HepG2 (cell line): Measurements from ENCODE around the gene PTTG1. TPM values are rescaled to one million over a fixed set of nuclear protein-coding genes. Genes with fewer than 3 reads are reported as not detected.

Experiments
- DNMT3B ChIP-seq: conservative IDR thresholded peaks from 2 replicates; pipeline ENCODE4 v1.6.1; 2016; ENCODE audit warnings: missing biosample characterization, control low read depth
- ESRRA ChIP-seq: sonication (generic); formaldehyde crosslinking; IDR thresholded peaks from 2 replicates; pipeline ENCODE4 v1.5.1; 2020; ENCODE audit warnings: mild to moderate bottlenecking, low read depth, missing genetic modification reagents
- FOXP4 ChIP-seq: sonication (generic); formaldehyde crosslinking; IDR thresholded peaks from 2 replicates; pipeline ENCODE4 v1.4.0; 2020; ENCODE audit warnings: missing genetic modification reagents
- GABPA ChIP-seq, 2 experiments: IDR thresholded peaks; 2 replicates each; pipeline ENCODE4 v1.6.1; 2011 to 2016; ENCODE audit warnings: low read depth in 2 of 2, low read length in 1 of 2, missing biosample characterization in 1 of 2, missing genetic modification characterization in 1 of 2
- GATA4 ChIP-seq: sonication (generic); IDR thresholded peaks from 2 replicates; pipeline ENCODE4 v1.6.1; 2016; ENCODE audit warnings: antibody characterized with exemption, low read depth, borderline replicate concordance
- IRF9 ChIP-seq: sonication (generic); formaldehyde crosslinking; IDR thresholded peaks from 2 replicates; pipeline ENCODE4 v1.8.0; 2022; ENCODE audit warnings: missing genetic modification reagents, mild to moderate bottlenecking, borderline replicate concordance
- MAZ ChIP-seq, 2 experiments: sonication (generic) in 1 of 2; formaldehyde crosslinking in 1 of 2; IDR thresholded peaks; 2 replicates each; pipeline versions ENCODE4 v1.5.0 to v1.6.1; 2012 to 2020; ENCODE audit warnings: low read depth in 2 of 2, mild to moderate bottlenecking in 2 of 2, borderline replicate concordance in 1 of 2, improper control_type of control experiment in 1 of 2, low read length in 1 of 2, missing genetic modification reagents in 1 of 2, moderate library complexity in 1 of 2
- MED8 ChIP-seq: sonication (generic); formaldehyde crosslinking; IDR thresholded peaks from 2 replicates; pipeline ENCODE4 v1.8.1; 2023; ENCODE audit warnings: mild to moderate bottlenecking, missing genetic modification reagents; ENCODE audit not compliant: insufficient replicate concordance
- MYNN ChIP-seq: sonication (generic); formaldehyde crosslinking; IDR thresholded peaks from 2 replicates; pipeline ENCODE4 v1.4.0; 2020; ENCODE audit warnings: mild to moderate bottlenecking, low read depth, missing genetic modification reagents
- TBX3 ChIP-seq: fragments of 450-650 bp; IDR thresholded peaks from 2 replicates; pipeline ENCODE4 v1.6.1; 2017; ENCODE audit warnings: antibody characterized with exemption, mild to moderate bottlenecking, inconsistent platforms, borderline replicate concordance
- TOPORS ChIP-seq: sonication (generic); formaldehyde crosslinking; IDR thresholded peaks from 2 replicates; pipeline ENCODE4 v1.8.0; 2023; ENCODE audit warnings: mild to moderate bottlenecking, missing genetic modification reagents
- TRIM22 ChIP-seq: fragments of 450-650 bp; IDR thresholded peaks from 2 replicates; pipeline ENCODE4 v1.6.1; 2017
- ZBTB46 ChIP-seq: sonication (generic); formaldehyde crosslinking; IDR thresholded peaks from 2 replicates; pipeline ENCODE4 v1.4.0; 2020; ENCODE audit warnings: mild to moderate bottlenecking, missing genetic modification reagents, borderline replicate concordance
- ZNF101 ChIP-seq: sonication (generic); formaldehyde crosslinking; IDR thresholded peaks from 2 replicates; pipeline ENCODE4 v1.4.0; 2020; ENCODE audit warnings: mild to moderate bottlenecking, low read depth, missing genetic modification reagents, borderline replicate concordance
- ZNF547 ChIP-seq: sonication (generic); formaldehyde crosslinking; IDR thresholded peaks from 2 replicates; pipeline ENCODE4 v1.5.1; 2020; ENCODE audit warnings: mild to moderate bottlenecking, missing genetic modification reagents
- ZSCAN30 ChIP-seq: sonication (generic); formaldehyde crosslinking; IDR thresholded peaks from 2 replicates; pipeline ENCODE4 v1.5.0; 2020; ENCODE audit warnings: mild to moderate bottlenecking, missing genetic modification reagents
- ZSCAN31 ChIP-seq: sonication (generic); formaldehyde crosslinking; IDR thresholded peaks from 2 replicates; pipeline ENCODE4 v1.5.0; 2020; ENCODE audit warnings: low read depth, mild to moderate bottlenecking, missing genetic modification reagents
- polyA plus RNA-seq, 8 experiments: library from polyadenylated mRNA; depleted of rRNA in 3 of 8; stranded (reverse) in 7 of 8; unstranded in 1 of 8; fragments of >200 nt; fragmentation: Illumina TruSeq in 4 of 8; extraction: Trizol in 4 of 8; gene quantifications; 2 replicates each; pipeline versions ENCODE4 v1.2.1 to v1.2.3, GENCODE V29; 2011 to 2016; ENCODE audit warnings: low read depth in 4 of 8, missing spikeins in 1 of 8, mixed read lengths in 1 of 8; ENCODE audit not compliant: insufficient read depth in 1 of 8
- total RNA-seq, 5 experiments: library from RNA; depleted of rRNA; stranded (reverse); fragments of >200 nt; fragmentation: Illumina TruSeq; extraction: Trizol; gene quantifications; 2 replicates each; pipeline ENCODE4 v1.2.3, GENCODE V29; 2016; ENCODE audit warnings: low read depth in 1 of 5
- TF ChIP-seq, protein P1 (sequence below): sonication (generic); formaldehyde crosslinking; IDR thresholded peaks from 2 replicates; pipeline ENCODE4 v1.5.1; 2020; ENCODE audit warnings: mild to moderate bottlenecking, missing genetic modification reagents

The PTTG1 gene
- total and polyA plus RNA-seq, 2 of the 13 experiments (the other 11 are each of a cell fraction or from before 2014, with no cell fraction given): 102 to 161 TPM

DNA sequence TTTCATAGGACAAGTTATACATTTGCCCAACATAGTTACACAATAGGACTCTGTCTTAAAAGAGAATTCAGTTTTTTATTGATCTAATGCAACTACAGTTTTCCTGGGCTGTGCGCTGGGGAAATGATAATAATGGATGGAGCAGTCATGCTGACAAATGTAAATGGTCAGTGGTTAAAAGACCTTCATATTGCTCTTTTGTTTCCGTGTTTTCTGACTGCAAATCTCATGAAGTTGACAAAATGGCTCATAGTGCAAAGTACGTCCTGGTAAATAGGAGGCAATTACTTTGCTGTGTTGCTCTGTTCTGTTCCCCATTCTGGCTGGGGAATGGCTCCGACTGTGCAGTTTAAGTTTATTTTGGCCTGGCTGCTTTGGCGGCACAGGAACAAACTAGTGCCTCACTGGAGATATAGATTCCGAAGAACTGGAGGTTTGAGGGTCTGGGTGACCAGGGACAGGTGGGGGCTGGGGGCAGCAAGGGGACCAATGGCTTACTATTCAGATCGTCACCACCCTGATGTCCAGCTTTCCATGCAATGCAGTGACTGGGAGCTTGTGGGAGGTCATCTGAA lies 54.3 kb downstream of the PTTG1 start (continued):
- TF ChIP-seq FOXP4 (CRISPR knock-in tag): peak; percentile 96
- TF ChIP-seq ZSCAN30: no peak
- TF ChIP-seq DNMT3B (CRISPR knock-in tag): no peak
- peak; percentile 68; the same call in 1 of the 2 replicates for TF ChIP-seq ZSCAN31 (CRISPR knock-in tag)
- peak; percentile 32; the same call in 1 of the 2 replicates for TF ChIP-seq ZNF547 (CRISPR knock-in tag)
- no peak for TF ChIP-seq GABPA (IDR thresholded peaks at IDR 0.05; ENCODE audit: low read depth, low read length)
- no peak for TF ChIP-seq GABPA (CRISPR knock-in tag; IDR thresholded peaks at IDR 0.05; ENCODE audit: low read depth)
- TF ChIP-seq TRIM22: no peak
- no peak for TF ChIP-seq ZBTB46
- TF ChIP-seq MAZ (IDR thresholded peaks at IDR 0.05; ENCODE audit: borderline replicate concordance, low read depth, low read length): no peak
- TF ChIP-seq MAZ (CRISPR knock-in tag; IDR thresholded peaks at IDR 0.05; ENCODE audit: low read depth): no peak
- no peak for TF ChIP-seq TOPORS (CRISPR knock-in tag)
- peak; percentile 37; the same call in 1 of the 2 replicates for TF ChIP-seq TBX3
- no peak for TF ChIP-seq IRF9 (CRISPR knock-in tag)
- no peak for TF ChIP-seq ZNF101 (CRISPR knock-in tag)
- 0 out of 2 replicates have a peak, but pooled peaks have one; percentile 56 for TF ChIP-seq ESRRA (CRISPR knock-in tag)
- peak; percentile 58 for TF ChIP-seq MED8 (CRISPR knock-in tag)
- TF ChIP-seq MYNN (CRISPR knock-in tag): no peak
- TF ChIP-seq, protein P1, sequence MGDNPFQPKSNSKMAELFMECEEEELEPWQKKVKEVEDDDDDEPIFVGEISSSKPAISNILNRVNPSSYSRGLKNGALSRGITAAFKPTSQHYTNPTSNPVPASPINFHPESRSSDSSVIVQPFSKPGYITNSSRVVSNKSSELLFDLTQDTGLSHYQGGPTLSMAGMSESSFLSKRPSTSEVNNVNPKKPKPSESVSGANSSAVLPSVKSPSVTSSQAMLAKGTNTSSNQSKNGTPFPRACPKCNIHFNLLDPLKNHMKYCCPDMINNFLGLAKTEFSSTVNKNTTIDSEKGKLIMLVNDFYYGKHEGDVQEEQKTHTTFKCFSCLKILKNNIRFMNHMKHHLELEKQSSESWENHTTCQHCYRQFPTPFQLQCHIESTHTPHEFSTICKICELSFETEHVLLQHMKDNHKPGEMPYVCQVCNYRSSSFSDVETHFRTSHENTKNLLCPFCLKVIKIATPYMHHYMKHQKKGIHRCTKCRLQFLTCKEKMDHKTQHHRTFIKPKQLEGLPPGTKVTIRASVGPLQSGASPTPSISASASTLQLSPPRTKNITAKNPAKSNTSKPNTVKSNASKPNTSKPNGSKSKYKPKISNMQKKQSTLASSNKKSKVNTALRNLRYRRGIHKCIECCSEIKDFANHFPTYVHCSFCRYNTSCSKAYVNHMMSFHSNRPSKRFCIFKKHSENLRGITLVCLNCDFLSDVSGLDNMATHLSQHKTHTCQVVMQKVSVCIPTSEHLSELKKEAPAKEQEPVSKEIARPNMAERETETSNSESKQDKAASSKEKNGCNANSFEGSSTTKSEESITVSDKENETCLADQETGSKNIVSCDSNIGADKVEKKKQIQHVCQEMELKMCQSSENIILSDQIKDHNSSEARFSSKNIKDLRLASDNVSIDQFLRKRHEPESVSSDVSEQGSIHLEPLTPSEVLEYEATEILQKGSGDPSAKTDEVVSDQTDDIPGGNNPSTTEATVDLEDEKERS (CRISPR knock-in tag): peak; percentile 67; the same call in 1 of the 2 replicates
- peak; percentile 83; the same call in 1 of the 2 replicates for TF ChIP-seq GATA4
